ENCODE results near the gene BGLAP. TPM values are rescaled to one million over a fixed set of nuclear protein-coding genes. Genes with fewer than 3 reads are reported as not detected.

The BGLAP gene
- total and polyA plus RNA-seq, 4 donors: 1.5 to 5.6 (median 2.1) TPM

- Histone ChIP-seq H3K4me1 (ENCODE audit: control insufficient read depth, insufficient read depth, low read length) (no peaks in the 10 kb centered on the region), H3K4me3 (ENCODE audit: low read depth, low read length) (no peak overlapping the region), H3K9me3 (ENCODE audit: control insufficient read depth, insufficient read depth, low read length) (no peaks in the 10 kb centered on the region), H3K36me3 (ENCODE audit: control insufficient read depth, insufficient read depth, low read length) (peaks cover 84% of the 10 kb centered on the region), H3K27me3 (ENCODE audit: control insufficient read depth, insufficient read depth, low read length) (no peaks in the 10 kb centered on the region), H3K27ac (ENCODE audit: low read depth, low read length) (no peak overlapping the region)
- DNase-seq (ENCODE audit: low read depth in 4 of 6, low spot score in 6 of 6): no peak
- 100% methylated on average over 2 of the region's 5 CpGs for WGBS (ENCODE audit: insufficient coverage)
These were observed 3.7 kb upstream of the BGLAP start for GRCh38 chr1:156238248-156238647.

GRCh38 chr1:156241311-156241811 is 623 bp upstream of the BGLAP start:
- H3K4me3 ChIP-seq (ENCODE audit: low read depth, low read length): no peak overlapping the region
- H3K36me3 ChIP-seq (ENCODE audit: control insufficient read depth, insufficient read depth, low read length): peaks cover 82% of the 10 kb centered on the region
- no peak for DNase-seq (ENCODE audit: low read depth in 4 of 6, low spot score in 6 of 6)
- peaks cover 6% of the 10 kb centered on the region for H3K27me3 ChIP-seq (ENCODE audit: control insufficient read depth, insufficient read depth, low read length)
- H3K4me1 ChIP-seq (ENCODE audit: control insufficient read depth, insufficient read depth, low read length): peaks cover 28% of the 10 kb centered on the region
- no peak overlapping the region for H3K27ac ChIP-seq (ENCODE audit: low read depth, low read length)
- H3K9me3 ChIP-seq (ENCODE audit: control insufficient read depth, insufficient read depth, low read length): no peaks in the 10 kb centered on the region
- 76% methylated on average over 15 of the region's 15 CpGs for WGBS (ENCODE audit: insufficient coverage)

DNA sequence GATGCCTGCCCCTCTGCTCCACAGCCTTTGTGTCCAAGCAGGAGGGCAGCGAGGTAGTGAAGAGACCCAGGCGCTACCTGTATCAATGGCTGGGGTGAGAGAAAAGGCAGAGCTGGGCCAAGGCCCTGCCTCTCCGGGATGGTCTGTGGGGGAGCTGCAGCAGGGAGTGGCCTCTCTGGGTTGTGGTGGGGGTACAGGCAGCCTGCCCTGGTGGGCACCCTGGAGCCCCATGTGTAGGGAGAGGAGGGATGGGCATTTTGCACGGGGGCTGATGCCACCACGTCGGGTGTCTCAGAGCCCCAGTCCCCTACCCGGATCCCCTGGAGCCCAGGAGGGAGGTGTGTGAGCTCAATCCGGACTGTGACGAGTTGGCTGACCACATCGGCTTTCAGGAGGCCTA is 754 bp downstream of the BGLAP start:
- Histone ChIP-seq H3K4me1 (ENCODE audit: control insufficient read depth, insufficient read depth, low read length) (peaks cover 41% of the 10 kb centered on the region), H3K27me3 (ENCODE audit: control insufficient read depth, insufficient read depth, low read length) (peaks cover 6% of the 10 kb centered on the region), H3K4me3 (ENCODE audit: low read depth, low read length) (no peak overlapping the region), H3K9me3 (ENCODE audit: control insufficient read depth, insufficient read depth, low read length) (no peaks in the 10 kb centered on the region), H3K36me3 (ENCODE audit: control insufficient read depth, insufficient read depth, low read length) (peaks cover 82% of the 10 kb centered on the region), H3K27ac (ENCODE audit: low read depth, low read length) (no peak overlapping the region)
- WGBS (ENCODE audit: insufficient coverage): 77% methylated on average over 7 of the region's 10 CpGs
- no peak for DNase-seq (ENCODE audit: low read depth in 4 of 6, low spot score in 6 of 6)

- no peak for DNase-seq (ENCODE audit: low read depth in 4 of 6, low spot score in 6 of 6)
- H3K36me3 ChIP-seq (ENCODE audit: control insufficient read depth, insufficient read depth, low read length): peaks cover 80% of the 10 kb centered on the region
- peaks cover 6% of the 10 kb centered on the region for H3K27me3 ChIP-seq (ENCODE audit: control insufficient read depth, insufficient read depth, low read length)
- WGBS (ENCODE audit: insufficient coverage): 80% methylated on average over 1 of the region's 2 CpGs
- no peaks in the 10 kb centered on the region for H3K9me3 ChIP-seq (ENCODE audit: control insufficient read depth, insufficient read depth, low read length)
- no peak overlapping the region for H3K4me3 ChIP-seq (ENCODE audit: low read depth, low read length)
- peaks cover 55% of the 10 kb centered on the region for H3K4me1 ChIP-seq (ENCODE audit: control insufficient read depth, insufficient read depth, low read length)
- no peak overlapping the region for H3K27ac ChIP-seq (ENCODE audit: low read depth, low read length)
These were observed 2.1 kb downstream of the BGLAP start for GRCh38 chr1:156244126-156244525.

GRCh38 chr1:156244712-156245111 is 2.7 kb downstream of the BGLAP start:
- no peak for DNase-seq (ENCODE audit: low read depth in 4 of 6, low spot score in 6 of 6)
- no peaks in the 10 kb centered on the region for H3K9me3 ChIP-seq (ENCODE audit: control insufficient read depth, insufficient read depth, low read length)
- H3K27me3 ChIP-seq (ENCODE audit: control insufficient read depth, insufficient read depth, low read length): peaks cover 6% of the 10 kb centered on the region
- H3K36me3 ChIP-seq (ENCODE audit: control insufficient read depth, insufficient read depth, low read length): peaks cover 80% of the 10 kb centered on the region
- no peak overlapping the region for H3K27ac ChIP-seq (ENCODE audit: low read depth, low read length)
- H3K4me1 ChIP-seq (ENCODE audit: control insufficient read depth, insufficient read depth, low read length): peaks cover 61% of the 10 kb centered on the region
- H3K4me3 ChIP-seq (ENCODE audit: low read depth, low read length): no peak overlapping the region
- WGBS (ENCODE audit: insufficient coverage): 94% methylated on average over 17 of the region's 17 CpGs

GRCh38 chr1:156245451-156246232 is 3.7 kb downstream of the BGLAP start:
- Histone ChIP-seq H3K4me3 (ENCODE audit: low read depth, low read length) (peak overlapping the region; percentile 24), H3K27ac (ENCODE audit: low read depth, low read length) (no peak overlapping the region)
- WGBS (ENCODE audit: insufficient coverage): 7% methylated on average over 67 of the region's 69 CpGs

GRCh38 chr1:156246241-156246780 is 4.3 kb downstream of the BGLAP start:
- H3K27me3 ChIP-seq (ENCODE audit: control insufficient read depth, insufficient read depth, low read length): peaks cover 6% of the 10 kb centered on the region
- H3K36me3 ChIP-seq (ENCODE audit: control insufficient read depth, insufficient read depth, low read length): peaks cover 83% of the 10 kb centered on the region
- peaks cover 77% of the 10 kb centered on the region for H3K4me1 ChIP-seq (ENCODE audit: control insufficient read depth, insufficient read depth, low read length)
- DNase-seq (ENCODE audit: low read depth in 4 of 6, low spot score in 6 of 6): no peak
- peak overlapping the region; percentile 15 for H3K27ac ChIP-seq (ENCODE audit: low read depth, low read length)
- H3K4me3 ChIP-seq (ENCODE audit: low read depth, low read length): peak overlapping the region; percentile 36
- H3K9me3 ChIP-seq (ENCODE audit: control insufficient read depth, insufficient read depth, low read length): no peaks in the 10 kb centered on the region
- 68% methylated on average over 5 of the region's 10 CpGs for WGBS (ENCODE audit: insufficient coverage)

More at GRCh38 chr1:156245451-156246232, 3.7 kb downstream of the BGLAP start:
- Histone ChIP-seq H3K27me3 (ENCODE audit: control insufficient read depth, insufficient read depth, low read length) (peaks cover 6% of the 10 kb centered on the region), H3K9me3 (ENCODE audit: control insufficient read depth, insufficient read depth, low read length) (no peaks in the 10 kb centered on the region), H3K36me3 (ENCODE audit: control insufficient read depth, insufficient read depth, low read length) (peaks cover 83% of the 10 kb centered on the region), H3K4me1 (ENCODE audit: control insufficient read depth, insufficient read depth, low read length) (peaks cover 71% of the 10 kb centered on the region)
- DNase-seq (ENCODE audit: low read depth in 4 of 6, low spot score in 6 of 6): peak in 2 of 6 donors; percentile 55 to 69

DNA sequence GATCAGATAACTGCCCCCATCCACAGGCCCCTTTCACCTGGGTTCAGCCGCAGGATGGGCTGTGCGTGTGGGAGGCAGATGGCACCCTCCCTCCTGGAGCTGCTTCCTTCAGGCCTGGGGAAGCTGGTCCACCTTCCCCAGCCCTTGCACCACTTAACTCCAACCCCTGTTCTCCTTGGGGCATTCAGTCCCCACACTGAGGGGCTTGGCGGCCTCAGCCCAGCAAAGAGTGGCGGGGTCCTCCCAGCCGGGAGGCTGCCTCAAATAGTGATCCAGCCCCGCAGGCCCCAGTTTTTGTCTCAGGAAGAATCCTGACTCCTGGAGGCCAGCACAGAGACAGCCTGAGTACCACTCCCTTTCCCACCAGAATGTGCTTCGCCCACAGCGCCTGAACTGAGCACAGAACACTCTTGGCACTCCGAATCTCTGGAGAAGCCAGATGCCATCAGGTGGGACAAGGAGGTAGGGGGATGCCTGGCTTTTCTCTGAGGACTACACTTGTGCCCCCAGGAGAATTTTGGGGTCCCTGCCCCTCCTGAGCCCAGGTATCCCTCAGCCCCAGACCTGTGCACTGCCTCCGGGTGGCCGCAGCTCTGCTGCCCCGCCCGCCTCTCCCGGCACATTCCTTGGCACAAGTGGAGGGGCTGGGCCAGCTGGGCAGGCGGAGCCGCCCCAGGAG is 4.9 kb downstream of the BGLAP start:
- 65% methylated on average over 14 of the region's 16 CpGs for WGBS (ENCODE audit: insufficient coverage)
- H3K4me1 ChIP-seq (ENCODE audit: control insufficient read depth, insufficient read depth, low read length): peaks cover 83% of the 10 kb centered on the region

DNA sequence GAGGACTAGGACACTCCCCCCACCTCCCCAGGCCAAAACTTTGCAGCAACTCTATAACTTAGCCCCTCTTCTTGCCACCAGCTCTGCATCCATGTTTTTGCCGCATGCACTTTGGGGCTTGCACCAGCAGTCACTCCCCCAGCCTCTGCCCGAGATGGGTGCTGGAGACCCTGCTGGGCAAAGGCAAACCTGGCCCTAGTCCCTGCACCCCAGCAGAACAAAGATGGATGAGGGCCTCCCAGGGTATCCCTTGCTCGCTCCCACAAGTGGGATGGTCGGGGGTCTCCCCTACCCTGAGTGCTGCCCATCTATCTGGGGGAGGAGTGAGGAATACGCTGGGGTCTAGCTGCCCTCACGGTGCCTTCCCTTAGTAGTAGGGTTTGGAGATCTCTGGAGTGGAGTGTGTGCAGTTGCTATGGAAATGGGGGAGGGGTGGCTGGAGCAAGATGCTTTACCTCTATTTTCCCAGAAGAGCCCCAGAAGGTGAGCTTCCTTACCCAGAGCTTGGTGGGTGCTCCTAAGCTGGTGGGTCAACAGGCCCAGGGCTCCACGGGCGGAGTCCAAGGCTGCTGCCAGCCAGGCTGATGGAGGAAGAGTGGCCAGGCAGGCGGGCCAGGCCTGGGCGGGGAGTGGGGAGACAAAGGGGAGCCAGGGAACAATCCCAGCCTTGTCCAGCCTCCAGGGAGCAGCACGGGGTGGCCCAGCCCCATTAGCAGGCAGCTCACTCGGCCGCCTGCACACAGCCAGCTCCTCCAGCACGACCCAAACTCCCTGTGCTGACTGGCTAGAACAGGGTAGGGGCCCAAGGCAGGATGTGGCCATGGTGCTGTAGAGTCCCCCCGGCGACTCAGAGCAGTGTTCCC is 5.7 kb downstream of the BGLAP start, which contains the start of gene PAQR6:
Gene PAQR6 (minus strand): TSS at position 597 of the 863 bp plus-strand sequence. CDS start 1,325 bp downstream, outside the sequence.
- peak; percentile 44 to 92 (median 72) for DNase-seq (ENCODE audit: low read depth in 4 of 6, low spot score in 6 of 6)
- Histone ChIP-seq H3K9me3 (ENCODE audit: control insufficient read depth, insufficient read depth, low read length) (no peaks in the 10 kb centered on the region), H3K27ac (ENCODE audit: low read depth, low read length) (peak within 1 kb of the TSS; percentile 96), H3K27me3 (ENCODE audit: control insufficient read depth, insufficient read depth, low read length) (peaks cover 6% of the 10 kb centered on the region), H3K4me3 (ENCODE audit: low read depth, low read length) (peak within 1 kb of the TSS; percentile 36), H3K36me3 (ENCODE audit: control insufficient read depth, insufficient read depth, low read length) (peaks cover 83% of the 10 kb centered on the region), H3K4me1 (ENCODE audit: control insufficient read depth, insufficient read depth, low read length) (peaks cover 85% of the 10 kb centered on the region)
- WGBS (ENCODE audit: insufficient coverage): 23% methylated on average over 11 of the region's 16 CpGs

More for the DNA sequence above, 4.9 kb downstream of the BGLAP start:
- Histone ChIP-seq H3K27me3 (ENCODE audit: control insufficient read depth, insufficient read depth, low read length) (peaks cover 6% of the 10 kb centered on the region), H3K27ac (ENCODE audit: low read depth, low read length) (peak overlapping the region; percentile 96), H3K4me3 (ENCODE audit: low read depth, low read length) (peak overlapping the region; percentile 36), H3K36me3 (ENCODE audit: control insufficient read depth, insufficient read depth, low read length) (peaks cover 83% of the 10 kb centered on the region), H3K9me3 (ENCODE audit: control insufficient read depth, insufficient read depth, low read length) (no peaks in the 10 kb centered on the region)
- DNase-seq (ENCODE audit: low read depth in 4 of 6, low spot score in 6 of 6): peak in 1 of 6 donors; percentile 39
